Measurements from ENCODE around the gene COBL.
"Not testable (repeated sequence)": the region's sequence is repeated elsewhere in the genome, so short reads cannot be mapped to it uniquely, and the experiment has no call there.

COBL gene

DNA sequence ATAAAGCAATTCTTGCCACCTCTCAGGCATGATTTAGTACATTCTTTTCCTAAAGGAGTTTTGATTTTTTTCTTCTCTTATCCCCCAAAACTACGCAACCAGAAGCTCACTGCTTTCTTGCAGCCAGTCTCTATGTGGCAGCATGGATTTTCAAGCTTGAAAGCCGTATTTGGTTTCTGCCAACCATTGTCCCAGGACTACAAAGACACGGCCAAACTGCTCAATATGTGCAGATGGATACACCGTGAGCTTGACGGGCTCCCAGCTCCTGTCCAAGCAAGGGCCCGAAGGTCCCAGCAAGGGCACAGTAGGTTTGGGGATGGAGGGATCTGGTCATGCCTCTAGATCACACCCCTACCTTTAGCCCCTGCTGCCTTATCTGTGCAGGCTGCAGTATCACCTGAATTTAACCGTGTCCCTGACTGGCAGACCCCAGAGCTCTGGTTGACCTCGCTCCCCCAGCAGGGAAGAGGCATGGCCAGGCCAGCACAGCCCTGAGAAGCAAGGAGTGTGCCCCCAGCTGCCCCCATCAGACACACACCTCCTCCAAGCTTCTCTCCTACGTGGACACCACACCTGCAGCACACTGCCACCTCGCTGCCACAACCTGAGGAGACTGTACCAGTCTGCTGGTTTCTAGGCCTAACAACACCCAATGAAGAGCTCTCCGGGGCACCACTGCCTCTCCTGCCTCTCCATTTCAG lies 86.8 kb downstream of the COBL start:
- DNase-seq = no peak

DNA sequence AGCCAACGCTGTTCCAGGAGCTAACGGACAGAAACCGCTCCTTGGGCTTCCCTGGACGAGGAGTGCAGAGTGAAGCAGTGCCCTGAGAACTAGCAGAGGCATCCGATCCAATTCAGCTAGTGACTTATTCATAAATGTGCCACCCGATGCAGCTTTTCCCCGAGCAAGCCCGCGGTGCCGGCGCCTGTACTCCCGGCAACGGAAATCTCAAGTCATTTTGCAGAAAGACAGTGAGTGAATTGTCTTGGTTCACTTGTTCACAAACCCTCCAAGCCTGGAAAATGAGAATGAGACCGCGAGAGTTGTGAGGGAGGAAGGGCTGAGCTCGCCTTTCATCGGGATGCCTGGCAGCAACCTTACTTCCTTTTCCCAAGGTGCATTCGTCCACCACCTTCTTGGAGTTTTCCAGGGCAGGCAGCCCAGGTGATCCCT lies 87.5 kb downstream of the COBL start:
- DNase-seq = no peak

DNA sequence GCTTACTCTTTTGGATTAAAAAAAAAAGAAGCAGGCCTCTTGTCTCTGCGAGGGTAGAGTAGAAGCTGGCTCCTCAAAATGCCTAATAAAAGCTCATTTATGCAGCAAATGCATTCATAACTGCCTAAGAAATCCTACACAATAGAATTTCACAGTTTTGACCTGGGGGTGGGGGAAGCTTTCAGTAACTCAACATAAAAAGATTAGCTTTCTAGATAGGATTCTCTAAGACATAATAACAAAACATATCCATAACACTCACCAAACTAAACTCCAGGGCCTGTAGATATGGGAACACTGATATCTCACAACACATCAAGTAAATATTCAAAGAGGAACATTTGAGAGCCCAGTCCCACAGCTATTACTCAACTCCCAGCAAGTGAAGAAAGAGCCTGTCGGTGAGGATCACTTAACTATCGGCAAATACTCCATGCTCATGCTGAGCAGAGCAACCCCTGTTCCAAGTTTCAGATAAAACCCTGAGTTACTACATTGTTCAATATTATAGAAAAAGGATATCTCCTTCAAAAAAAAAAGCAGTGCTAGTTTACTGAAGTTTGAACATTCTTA lies 88.1 kb downstream of the COBL start:
- no peak for DNase-seq

DNA sequence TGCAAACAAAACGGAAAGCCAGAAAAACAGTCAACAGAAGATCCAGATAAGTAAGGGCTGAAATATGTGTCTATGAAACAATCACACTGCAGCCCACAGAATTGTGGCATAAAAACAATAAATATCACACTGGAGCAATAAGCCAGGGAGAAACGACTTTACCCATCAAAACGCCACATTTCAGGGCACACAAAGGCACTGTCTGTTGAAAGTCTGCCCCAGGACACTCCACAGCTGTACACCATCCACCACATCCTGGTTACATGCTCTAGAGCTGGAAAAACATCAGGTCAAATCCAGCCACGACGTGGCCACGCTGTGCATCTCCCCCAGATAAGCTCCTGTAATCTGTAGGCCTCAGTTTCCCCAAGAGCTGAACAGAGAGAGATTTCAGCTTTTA lies 88.7 kb downstream of the COBL start:
- DNase-seq = no peak

DNA sequence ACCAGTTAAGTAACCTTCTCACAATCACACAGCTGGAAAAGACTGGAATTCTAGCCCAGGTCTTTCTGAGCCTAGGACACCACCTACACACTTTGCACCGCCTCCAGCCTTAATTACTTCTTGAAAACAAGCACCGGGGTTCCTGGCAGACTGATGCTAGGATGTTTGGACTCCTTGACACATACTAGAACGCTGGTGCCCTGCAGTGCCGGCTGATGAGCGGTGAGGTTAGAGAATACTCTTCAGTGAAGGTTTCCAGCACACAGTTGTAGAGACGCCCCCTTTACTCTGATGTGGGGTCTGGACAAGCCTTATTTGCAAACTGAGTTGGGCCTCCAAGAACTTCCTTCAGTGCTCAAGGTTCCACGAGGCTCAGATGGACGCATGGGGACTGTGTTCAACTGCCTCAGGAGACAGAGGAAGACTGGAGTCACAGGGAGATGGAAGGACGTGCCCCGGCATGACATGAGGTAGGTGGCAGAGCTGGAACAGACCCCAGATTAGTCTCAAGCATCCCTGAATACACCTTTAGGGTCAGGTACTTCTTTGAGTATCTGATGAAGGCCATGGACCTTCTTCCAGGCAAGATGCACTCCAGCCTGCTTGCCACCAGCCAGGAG lies 89.6 kb downstream of the COBL start:
- DNase-seq = no peak

DNA sequence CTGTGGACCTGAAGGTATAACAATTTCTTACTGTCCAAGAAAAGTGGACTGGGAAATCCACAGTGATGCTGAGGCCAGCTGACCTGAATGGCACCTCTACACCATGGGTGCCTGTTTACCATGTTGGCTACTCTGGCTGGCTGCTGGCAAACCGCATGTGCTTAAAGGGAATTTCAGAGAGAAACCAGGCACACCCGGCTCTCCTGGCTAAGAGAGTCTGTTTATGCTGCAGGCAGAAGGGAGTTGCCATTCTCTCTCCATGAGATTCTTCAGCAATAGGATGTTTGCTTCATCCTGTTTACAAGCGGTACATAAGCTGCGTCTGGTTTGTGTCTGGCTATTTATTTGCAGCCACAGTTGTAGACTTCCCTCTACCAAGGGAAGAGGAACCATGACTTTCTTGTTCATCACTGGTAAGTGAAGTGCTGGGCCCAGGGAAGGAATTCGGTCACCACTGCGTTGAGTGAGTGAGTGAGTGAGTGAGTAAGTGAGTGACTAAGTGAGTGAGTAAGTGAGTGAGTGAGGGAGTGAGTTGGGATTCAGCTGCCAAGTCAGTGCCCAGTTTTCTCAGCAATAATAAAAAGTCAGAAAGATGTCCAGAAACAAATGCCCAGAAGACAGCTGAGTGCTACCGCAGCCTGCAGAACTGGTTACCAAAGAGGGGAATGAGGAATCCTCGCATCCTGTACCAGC lies 90.4 kb downstream of the COBL start:
- DNase-seq = no peak

DNA sequence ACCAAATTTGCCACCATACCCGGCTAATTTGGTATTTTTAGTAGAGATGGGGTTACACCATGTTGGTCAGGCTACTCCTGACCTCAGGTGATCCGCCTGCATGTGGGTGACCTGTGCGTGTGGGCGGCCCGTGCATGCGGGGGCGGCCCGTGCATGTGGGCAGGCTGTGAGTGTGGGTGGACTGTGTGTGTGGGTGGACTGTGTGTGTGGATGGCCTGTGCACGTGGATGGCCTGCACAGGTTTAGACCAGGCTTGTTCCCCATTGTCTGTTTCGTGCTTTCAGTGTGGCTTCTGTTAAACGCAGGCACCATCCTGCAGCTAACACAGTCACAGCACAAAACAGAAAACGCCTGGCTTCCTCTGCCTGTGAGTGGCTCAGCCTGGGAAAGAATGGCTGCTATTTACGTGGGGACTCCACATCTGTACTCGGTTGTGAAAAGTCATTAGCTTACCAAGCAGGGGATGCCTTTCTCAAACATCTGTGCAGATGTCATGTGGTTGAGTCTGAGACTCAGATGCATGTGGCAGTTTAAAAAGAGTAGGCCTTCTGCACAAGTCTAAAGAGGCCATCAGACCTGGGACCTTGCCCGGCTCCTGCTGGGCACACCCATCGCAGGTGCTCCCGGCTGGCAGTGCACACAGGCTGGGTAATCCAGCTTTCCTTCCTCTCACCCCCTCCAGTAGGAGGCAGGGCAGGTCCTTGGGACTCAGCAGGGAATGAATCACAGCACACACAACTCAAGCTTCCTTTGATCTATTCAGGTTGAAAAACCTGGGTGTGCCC lies 91.6 kb downstream of the COBL start:
- no peak for DNase-seq

DNA sequence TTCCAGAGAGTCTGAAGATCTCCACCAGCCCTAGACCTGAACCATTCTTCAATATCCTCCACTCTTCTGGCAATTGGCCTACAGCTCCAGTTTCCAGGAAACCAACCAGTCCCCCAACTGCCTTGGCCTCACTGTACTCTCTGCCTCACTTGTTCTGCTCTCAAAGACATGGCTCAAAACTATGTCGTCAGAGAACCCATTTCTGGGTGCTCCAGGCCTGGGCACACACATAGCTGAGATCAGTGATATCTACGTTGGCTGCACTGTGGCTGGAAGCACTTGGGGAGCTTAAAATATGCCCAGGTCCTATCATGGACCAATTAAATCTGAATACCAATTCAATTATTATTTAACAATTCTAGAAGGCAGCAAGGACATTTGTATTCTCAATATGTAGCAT lies 93.1 kb downstream of the COBL start:
- DNase-seq = no peak

DNA sequence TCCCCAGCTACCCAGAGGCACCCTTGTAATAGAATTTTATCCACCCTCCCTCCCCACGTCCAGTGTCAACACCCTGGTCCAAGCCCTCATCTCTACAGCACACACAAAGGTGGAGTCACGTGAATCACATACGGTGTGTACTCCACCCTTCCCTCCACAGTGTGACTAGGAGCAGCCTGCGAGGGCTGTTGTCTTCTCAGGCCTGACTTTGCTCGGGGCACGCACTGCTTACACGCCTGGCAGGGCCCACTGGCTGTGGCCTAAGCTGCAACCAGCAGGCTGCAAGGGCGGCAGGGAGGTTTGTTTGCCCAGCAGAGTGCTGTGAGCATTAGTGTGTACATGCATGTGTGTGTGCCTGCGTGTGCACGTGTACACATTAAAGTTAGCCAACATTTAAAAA lies 93.7 kb downstream of the COBL start:
- DNase-seq = no peak

DNA sequence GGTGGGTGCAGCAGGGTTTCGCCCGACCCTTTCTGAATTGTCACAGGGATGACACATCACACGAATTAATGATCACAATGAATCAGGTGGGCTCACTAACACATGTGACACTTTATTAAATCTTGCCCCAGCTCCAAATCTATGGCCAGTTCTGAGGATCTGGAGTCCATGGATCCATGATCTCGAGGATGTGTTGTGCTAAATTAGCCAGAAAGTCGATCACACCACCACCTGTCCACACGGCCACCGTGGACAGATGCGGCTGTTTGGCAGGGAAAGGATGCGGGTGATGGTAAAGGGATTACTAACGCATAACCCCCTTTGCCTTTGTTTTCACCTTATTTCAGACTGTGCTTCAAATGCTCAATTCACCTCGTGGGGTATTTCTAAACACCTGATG lies 96.4 kb downstream of the COBL start:
- no peak for DNase-seq

DNA sequence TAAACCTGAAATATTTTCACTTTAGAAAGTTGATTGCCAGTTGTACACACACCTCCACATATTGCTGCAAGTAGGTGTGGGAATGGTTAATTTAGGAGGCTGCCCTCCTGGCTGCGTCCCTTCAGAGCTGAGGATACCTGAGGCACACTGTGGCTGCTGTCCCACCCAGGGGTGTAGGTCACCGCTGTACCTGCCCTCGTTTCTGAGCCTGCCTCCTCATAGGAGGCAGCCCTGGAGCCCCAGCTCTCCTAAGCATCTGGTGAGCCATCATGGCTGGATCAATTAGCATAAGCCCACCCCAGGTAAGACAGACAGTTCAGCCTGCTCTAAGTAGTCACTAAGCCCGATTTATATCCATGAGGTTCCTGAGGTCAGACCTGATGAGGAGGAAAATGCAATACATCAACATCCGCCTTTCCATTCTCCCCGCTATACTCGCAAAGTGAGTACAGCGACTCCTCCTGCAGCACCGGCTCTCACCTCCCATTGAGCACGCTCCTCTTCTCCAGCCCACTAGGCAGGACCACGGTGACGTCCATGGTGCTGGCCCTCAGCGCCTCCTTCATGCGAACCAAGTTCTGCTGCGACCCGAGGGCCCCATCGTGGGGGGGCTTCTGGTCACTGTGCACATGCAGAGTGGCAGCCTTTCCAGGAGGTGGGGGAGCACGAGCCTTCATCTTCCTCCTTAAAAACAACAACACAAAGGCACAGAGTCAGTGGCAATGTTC lies 97.2 kb downstream of the COBL start:
- DNase-seq = no peak

DNA sequence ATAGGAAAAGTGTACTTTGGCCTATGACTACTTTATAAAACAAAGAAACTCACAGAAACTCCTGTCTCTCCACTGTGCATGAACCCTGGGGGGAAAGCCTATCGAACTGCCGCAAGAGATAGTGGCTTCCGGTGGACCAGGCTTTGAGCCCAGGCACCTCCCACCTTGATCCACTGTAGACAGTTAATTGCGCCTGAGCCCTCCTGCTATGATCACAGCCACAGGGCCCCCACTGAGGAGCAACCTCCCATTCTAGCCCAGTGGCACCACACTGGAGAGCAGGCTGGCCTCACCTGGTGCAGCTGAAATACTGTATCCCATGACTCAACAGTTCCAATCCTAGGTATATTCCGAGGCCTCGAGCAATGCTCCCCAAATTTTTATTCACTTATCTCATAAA lies 98.8 kb downstream of the COBL start:
- DNase-seq = no peak

DNA sequence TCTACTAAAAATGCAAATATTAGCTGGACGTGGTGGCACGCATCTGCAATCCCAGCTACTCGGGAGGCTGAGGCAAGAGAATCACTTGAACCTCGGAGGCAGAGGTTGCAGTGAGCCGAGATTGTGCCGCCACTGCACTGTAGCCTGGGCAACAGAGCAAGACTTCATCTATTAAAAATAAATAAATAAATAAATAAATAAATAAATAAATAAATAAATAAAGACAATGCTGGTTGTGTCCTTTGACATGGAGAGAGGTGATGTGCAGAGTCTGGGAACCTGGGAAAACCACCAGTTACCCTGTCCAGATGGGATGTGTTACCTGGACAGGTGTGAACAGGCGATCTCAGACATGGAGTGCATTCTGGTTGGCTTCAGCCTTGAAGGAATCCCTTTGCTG lies 102.5 kb downstream of the COBL start:
- DNase-seq = no peak

DNA sequence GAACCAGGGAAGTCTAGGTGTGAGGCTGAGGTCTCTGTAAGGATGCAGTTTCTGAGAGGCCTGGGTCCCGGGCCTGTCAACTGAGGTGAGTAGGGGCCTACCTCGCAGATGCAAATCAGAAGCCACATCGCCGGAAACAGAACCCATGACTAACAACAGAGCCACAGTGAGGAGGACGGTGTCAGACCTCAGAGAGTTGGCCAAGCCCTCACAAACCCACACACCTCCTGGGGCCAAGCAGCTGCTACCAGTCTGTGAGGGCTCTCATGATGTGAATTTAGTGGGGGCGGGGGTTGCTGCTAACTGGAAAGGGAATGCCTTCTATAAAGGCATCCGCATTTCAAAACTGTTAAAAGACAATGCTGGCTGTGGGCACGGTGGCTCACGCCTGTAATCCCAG lies 103.0 kb downstream of the COBL start:
- no peak for DNase-seq

DNA sequence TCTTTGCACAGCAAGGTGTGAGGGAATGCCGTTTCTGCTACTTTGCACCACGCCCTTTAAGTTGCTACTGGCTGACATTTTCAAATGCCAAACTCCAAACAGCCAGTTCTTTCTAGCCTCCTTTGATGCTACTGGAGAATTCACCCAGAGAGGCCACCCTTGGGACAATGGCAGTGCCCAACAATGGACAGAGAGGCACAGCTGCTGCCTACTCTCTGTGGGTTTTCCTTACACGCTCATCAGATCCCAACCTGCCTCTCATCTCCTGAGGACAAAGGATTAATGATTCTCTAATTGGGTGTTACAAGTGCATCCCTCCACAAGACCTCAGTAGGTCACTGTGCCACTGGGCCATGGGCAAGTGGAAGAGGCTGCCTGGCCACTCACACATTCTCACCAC lies 105.8 kb downstream of the COBL start:
- no peak for DNase-seq

DNA sequence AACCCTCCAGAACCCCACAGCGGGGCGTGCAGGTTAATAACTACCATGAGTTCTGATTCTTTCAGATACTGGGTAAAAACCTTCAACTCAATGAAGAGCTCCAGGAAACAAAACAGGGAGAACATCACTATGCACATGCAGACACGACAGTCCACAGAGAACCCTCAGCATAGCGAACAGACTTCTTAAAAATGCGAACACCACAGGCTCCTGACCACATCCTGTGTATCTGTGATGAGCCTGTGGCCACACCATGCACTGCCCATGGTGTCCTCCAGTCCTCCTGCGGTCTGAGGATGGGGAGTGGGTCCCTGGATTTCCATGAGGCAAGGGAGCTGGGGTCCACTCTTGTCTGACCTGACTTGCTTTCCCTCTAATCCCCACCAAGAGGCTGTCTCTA lies 107.2 kb downstream of the COBL start:
- DNase-seq = no peak

DNA sequence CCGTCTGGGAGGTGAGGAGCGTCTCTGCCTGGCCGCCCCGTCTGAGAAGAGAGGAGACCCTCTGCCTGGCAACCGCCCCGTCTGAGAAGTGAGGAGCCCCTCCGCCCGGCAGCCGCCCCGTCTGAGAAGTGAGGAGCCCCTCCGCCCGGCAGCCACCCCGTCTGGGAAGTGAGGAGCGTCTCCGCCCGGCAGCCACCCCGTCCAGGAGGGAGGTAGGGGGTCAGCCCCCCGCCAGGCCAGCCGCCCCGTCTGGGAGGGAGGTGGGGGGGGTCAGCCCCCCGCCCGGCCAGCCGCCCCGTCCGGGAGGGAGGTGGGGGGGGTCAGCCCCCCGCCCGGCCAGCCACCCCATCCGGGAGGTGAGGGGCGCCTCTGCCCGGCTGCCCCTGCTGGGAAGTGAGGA lies 108.5 kb downstream of the COBL start:
- not testable (repeated sequence) for DNase-seq

DNA sequence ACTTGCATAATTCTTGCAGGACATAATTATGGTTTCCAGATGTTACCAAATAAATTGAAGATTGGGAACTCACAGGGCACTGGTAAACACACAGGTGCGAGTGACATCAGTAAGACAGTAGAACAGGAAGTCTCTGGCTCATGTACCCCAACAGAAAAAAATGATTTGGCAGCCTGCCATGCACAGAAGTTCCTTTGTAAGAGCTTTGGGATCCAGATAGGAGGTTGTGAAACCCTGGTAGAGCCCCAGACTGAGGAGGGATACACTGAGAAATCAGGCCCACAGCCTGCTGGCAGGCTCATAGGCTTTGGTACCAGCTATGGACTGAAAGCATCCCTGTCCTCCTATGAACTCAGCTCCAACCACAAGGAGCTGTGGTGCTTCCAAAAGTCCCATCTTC lies 118.0 kb downstream of the COBL start:
- DNase-seq = no peak

DNA sequence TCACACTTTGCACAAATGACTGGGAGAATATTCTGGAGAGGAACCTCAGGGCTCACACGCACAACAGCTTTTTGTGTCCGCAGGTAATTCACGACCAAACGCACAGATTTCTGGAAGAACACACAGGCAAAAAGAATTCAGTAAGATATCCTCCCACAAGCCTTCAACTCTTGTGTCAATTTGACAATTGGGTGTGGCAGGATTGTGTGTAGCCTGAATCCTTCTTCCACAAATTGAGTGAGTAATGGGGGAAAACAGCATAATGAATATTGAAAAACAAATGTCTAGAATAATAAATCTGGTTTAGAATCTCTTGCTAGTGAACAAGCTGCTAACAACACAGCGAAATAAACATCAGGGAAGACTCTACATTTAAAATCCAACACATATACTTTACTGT lies 125.6 kb downstream of the COBL start:
- DNase-seq = no peak

DNA sequence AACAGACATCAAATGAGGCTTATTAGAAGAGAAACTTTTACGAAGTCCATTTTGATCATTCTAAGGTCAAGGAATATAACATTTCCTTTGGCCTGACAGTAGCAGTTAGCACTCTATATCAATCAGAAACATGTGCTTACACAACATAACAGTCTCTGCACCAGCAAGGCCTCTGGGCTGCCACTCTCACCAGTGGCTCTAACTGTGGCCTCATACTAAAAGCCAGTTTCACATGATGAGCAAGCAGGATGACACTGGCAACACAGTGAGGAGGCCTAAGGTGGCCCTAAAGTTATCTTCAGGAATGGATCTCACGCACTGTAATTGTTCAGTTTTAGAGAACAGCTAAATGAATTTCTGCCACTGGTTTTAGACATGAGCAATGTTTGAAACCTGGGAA lies 126.8 kb downstream of the COBL start:
- DNase-seq = no peak

DNA sequence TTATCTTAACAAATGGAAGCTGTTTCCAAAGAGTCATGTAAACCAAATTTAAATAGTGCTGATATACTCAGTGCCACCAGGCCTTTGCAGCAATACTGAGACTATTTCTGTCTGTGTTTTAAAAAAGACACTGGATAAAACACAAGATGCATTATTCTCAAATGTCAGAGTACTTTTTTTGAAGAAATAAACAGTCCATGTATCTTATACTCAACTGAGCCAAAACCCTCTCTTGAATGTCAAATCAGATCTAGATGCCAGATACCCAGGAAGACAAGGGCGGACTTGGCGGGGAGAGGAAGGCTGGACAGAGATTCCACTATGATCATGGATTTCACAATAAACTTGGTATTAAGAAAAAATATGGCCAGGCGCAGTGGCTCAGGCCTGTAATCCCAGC lies 127.6 kb downstream of the COBL start:
- no peak for DNase-seq

DNA sequence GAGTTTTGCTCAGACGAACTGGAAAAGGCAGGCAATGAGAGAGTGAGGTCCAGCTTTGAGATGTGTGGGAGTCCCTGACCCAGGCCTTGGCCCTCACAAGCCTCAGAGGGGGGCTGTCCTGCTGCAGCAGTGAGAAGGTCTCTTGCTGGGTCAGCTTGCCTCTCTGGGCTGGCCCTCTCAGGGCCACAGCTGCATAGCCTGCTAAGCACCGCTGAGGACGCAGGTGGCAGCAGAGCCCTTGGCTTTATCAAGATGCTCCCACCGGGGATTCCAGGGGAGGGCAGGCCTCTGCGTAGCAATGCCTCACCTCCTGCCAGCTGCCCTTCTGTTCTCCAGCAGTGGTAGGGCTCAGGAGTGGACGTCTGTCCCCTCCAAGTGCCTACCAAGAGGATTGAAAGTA lies 128.7 kb downstream of the COBL start:
- peak; percentile 13 for DNase-seq

DNA sequence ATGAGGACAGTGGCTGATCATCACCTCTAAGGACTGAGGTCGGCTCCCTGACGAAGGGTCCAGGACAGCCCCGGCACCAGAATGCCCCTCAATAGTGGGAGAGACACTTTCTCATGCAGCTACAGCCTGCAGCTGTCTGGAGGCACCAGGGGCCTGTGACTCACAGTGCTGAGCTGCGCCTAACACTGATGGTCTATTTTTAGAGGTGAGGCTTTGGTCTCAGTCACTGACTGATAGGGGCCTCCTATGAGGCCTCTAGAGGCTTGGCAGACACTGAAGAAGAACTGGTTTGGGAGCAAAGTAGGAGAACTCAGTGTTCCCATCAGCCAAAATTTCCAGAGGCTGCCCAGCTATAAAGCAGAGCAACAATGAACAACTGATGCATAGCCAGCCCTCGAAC lies 130.1 kb downstream of the COBL start:
- DNase-seq = no peak
